HG03460 (cell line): Measurements from ENCODE around the gene CCDC69.

Experiments
- ATAC-seq: cut with Tn5 transposase; IDR thresholded peaks from one replicate; pipeline ENCODE4 v1.9.1; 2021; ENCODE audit not compliant: unreplicated experiment

The CCDC69 gene

GRCh38 chr5:151224372-151224771 is 480 bp upstream of the CCDC69 start:
- ATAC-seq = peak; percentile 36

GRCh38 chr5:151222790-151223446 is 974 bp downstream of the CCDC69 start:
- ATAC-seq = peak; percentile 59

- ATAC-seq = no peak
These were observed 1.7 kb downstream of the CCDC69 start for GRCh38 chr5:151222054-151222789.

GRCh38 chr5:151221574-151221973 is 2.3 kb downstream of the CCDC69 start:
- no peak for ATAC-seq

GRCh38 chr5:151219789-151220188 is 4.1 kb downstream of the CCDC69 start:
- ATAC-seq = no peak

GRCh38 chr5:151219138-151219537 is 4.8 kb downstream of the CCDC69 start:
- no peak for ATAC-seq

- no peak for ATAC-seq
These were observed 5.7 kb downstream of the CCDC69 start for GRCh38 chr5:151218177-151218576.

- ATAC-seq = no peak
These were observed 7.1 kb downstream of the CCDC69 start for GRCh38 chr5:151216781-151217180.

GRCh38 chr5:151215546-151215880 is 8.4 kb downstream of the CCDC69 start:
- ATAC-seq = no peak

- peak; percentile 53 for ATAC-seq
These were observed 9.0 kb downstream of the CCDC69 start for GRCh38 chr5:151214614-151215545.

- ATAC-seq = peak; percentile 66
These were observed 9.9 kb downstream of the CCDC69 start for GRCh38 chr5:151213803-151214613.

- peak; percentile 4 for ATAC-seq
These were observed 11.5 kb downstream of the CCDC69 start for GRCh38 chr5:151212406-151212798.

- no peak for ATAC-seq
These were observed 15.4 kb downstream of the CCDC69 start for GRCh38 chr5:151208481-151208914.

GRCh38 chr5:151205411-151205810 is 18.5 kb downstream of the CCDC69 start:
- no peak for ATAC-seq

- ATAC-seq = no peak
These were observed 19.8 kb downstream of the CCDC69 start for GRCh38 chr5:151204051-151204450.

- ATAC-seq = no peak
These were observed 21.3 kb downstream of the CCDC69 start for GRCh38 chr5:151202381-151203139.

- no peak for ATAC-seq
These were observed 22.8 kb downstream of the CCDC69 start for GRCh38 chr5:151200913-151201595.

- ATAC-seq = no peak
These were observed 24.2 kb downstream of the CCDC69 start for GRCh38 chr5:151199581-151200185.

GRCh38 chr5:151198861-151199260 is 25.0 kb downstream of the CCDC69 start:
- no peak for ATAC-seq
